GM21723 (cell line): ENCODE data around the gene ITCH.
"Not testable (repeated sequence)": the region's sequence is repeated elsewhere in the genome, so short reads cannot be mapped to it uniquely, and the experiment has no call there.

Experiments used
- ATAC-seq: cut with Tn5 transposase; IDR thresholded peaks from one replicate; pipeline ENCODE4 v1.9.1; 2021; ENCODE audit warnings: mild to moderate bottlenecking, moderate library complexity; ENCODE audit not compliant: unreplicated experiment

The ITCH gene

GRCh38 chr20:34375977-34376430 lies 12.9 kb downstream of the ITCH start:
- no peak for ATAC-seq

- peak; percentile 82 for ATAC-seq
Measured at GRCh38 chr20:34377072-34377847, 14.2 kb downstream of the ITCH start.

GRCh38 chr20:34382174-34382573 lies 19.1 kb downstream of the ITCH start:
- ATAC-seq = no peak

GRCh38 chr20:34382877-34383455 lies 19.9 kb downstream of the ITCH start:
- ATAC-seq = not testable (repeated sequence)

- ATAC-seq = no peak
Measured at GRCh38 chr20:34385464-34385863, 22.4 kb downstream of the ITCH start.

GRCh38 chr20:34388000-34388399 lies 24.9 kb downstream of the ITCH start:
- no peak for ATAC-seq

- no peak for ATAC-seq
Measured at GRCh38 chr20:34388678-34389077, 25.6 kb downstream of the ITCH start.

GRCh38 chr20:34389206-34389953 lies 26.3 kb downstream of the ITCH start:
- no peak for ATAC-seq

- no peak for ATAC-seq
Measured at GRCh38 chr20:34389954-34390555, 27.0 kb downstream of the ITCH start.

- no peak for ATAC-seq
Measured at GRCh38 chr20:34396408-34396807, 33.3 kb downstream of the ITCH start.

GRCh38 chr20:34397096-34397495 lies 34.0 kb downstream of the ITCH start:
- no peak for ATAC-seq

- ATAC-seq = not testable (repeated sequence)
Measured at GRCh38 chr20:34400776-34401175, 37.7 kb downstream of the ITCH start.

- no peak for ATAC-seq
Measured at GRCh38 chr20:34401741-34402455, 38.8 kb downstream of the ITCH start.

GRCh38 chr20:34402461-34402860 lies 39.4 kb downstream of the ITCH start:
- no peak for ATAC-seq

- ATAC-seq = no peak
Measured at GRCh38 chr20:34403063-34403827, 40.2 kb downstream of the ITCH start.

- ATAC-seq = peak; percentile 69
Measured at GRCh38 chr20:34403908-34404307, 40.8 kb downstream of the ITCH start.

GRCh38 chr20:34404803-34405202 lies 41.7 kb downstream of the ITCH start:
- ATAC-seq = no peak

GRCh38 chr20:34405247-34405651 lies 42.2 kb downstream of the ITCH start:
- ATAC-seq = not testable (repeated sequence)

- not testable (repeated sequence) for ATAC-seq
Measured at GRCh38 chr20:34405942-34406341, 42.9 kb downstream of the ITCH start.

GRCh38 chr20:34407962-34408474 lies 44.9 kb downstream of the ITCH start:
- ATAC-seq = no peak
